GM18526 (cell line): ENCODE measurements around the gene RTF2.
"Not testable (repeated sequence)": the region's sequence is repeated elsewhere in the genome, so short reads cannot be mapped to it uniquely, and the experiment has no call there.

ENCODE experiments used
- POLR2A ChIP-seq: IDR thresholded peaks from 3 replicates; pipeline ENCODE4 v1.6.1; 2011; ENCODE audit not compliant: insufficient read length; ENCODE audit errors: extremely low read depth

RTF2 gene

DNA sequence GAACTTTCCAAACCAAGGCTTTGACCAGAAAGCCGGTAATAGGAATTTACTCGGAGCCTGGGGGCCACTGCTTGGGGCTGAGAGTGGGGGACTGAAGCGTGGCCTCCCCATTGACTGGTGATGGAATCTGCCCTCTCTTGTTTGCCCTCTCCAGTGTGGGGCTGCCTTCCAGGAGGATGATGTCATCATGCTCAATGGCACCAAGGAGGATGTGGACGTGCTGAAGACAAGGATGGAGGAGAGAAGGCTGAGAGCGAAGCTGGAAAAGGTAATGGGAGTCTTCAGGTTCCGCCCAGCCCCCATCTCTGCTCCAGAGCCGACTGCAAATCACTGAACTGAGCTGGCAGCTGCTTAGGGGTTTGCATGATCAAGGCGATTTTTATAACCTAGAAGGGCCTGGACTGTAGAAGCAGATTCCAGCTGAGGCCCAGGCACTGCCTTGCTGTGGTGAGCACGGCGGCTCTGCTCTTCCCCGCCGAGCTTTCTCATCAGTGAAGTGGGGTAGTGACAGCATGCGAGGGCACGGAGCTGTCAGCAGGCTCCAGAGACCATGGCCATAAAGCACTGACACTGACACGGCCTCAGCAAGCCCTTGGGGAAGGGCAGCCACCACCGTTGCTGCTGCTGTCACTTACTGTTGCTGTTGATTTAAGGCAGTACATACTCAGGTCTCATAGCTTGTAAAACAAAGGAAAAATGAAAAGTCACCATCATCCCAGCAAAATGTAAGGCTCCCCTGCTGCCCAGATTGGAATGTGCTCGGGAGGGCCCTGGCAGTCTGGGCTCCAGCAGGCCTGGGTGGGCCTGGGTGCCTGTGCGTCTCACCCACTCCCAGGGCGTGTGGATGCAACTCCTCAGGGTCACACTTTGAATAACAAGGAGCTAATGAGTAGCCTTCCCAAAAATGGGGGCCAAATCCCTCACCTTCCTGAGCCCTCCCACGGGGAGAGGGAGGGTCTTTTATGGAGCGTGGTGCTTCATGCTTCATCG is 45.0 kb downstream of the RTF2 start:
- no peak for TF ChIP-seq POLR2A

DNA sequence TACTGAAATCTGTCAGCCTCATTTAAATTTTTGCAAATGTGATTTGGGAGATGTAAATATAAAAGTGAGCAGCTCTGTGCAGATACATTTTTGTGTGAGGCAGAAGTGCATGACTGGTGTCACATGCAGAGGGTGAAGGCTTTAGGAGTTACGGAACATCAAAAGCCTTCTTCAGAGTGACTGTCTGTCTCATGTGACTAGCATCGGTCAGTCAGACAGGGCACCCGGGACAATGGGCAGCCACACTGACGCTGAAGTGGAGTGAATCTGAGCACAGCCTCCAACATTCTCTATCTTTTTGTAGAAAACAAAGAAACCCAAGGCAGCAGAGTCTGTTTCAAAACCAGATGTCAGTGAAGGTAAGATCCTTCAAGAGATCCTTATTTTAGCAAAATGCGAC is 48.2 kb downstream of the RTF2 start:
- no peak for TF ChIP-seq POLR2A

DNA sequence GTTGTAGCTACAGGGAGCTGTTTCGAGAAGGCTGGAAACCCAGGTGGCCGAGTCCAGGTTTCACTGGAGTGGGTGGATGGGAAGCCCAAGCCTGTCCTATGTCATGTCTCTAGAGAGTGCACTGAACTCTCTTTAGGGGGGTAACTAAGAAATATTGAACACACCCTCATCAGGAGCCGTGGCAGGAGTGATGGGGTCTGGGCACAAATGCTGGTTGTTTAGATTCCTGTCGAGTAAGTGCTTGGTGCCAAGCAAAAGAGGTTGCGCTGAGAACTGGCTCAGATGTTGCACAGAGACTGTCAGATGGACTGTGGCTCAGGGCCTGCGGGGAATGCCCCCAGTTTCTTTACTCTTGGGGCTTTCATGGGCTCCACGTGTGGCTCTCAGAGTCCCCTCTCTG is 48.8 kb downstream of the RTF2 start:
- TF ChIP-seq POLR2A = no peak

DNA sequence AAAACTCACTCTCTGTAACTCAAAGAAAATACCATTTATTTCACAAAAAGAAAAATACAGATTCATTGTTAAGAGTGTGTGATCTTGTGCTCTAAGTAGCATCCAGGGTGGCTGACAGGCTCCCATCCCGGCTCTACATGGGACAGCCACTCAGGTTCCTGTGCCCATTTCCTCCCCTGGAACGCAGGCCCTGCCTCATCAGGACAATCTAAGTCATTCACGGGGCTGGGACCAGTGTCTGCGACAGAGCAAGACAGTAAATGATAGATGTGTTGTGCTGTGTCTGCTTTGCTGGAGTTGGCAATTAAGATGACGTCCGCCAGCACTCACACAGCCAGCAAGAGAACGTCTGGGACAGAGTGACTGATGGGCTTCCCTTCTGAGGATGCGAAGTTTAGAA is 49.2 kb downstream of the RTF2 start:
- no peak for TF ChIP-seq POLR2A

DNA sequence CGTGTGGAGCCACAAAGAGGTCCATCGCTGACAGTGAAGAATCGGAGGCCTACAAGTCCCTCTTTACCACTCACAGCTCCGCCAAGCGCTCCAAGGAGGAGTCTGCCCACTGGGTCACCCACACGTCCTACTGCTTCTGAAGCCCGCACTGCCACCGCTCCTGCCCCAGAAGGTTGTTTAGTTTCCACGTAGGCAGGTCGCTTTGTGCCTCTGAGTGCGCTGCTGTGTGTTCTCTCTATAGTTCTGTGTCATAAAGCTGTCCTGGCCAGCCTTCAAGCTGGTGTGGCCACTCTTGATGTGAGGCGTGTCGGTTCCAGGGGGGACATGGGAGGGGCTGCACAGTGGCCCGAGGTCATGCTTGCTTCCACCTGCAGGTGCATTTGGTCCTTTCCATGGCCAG is 49.7 kb downstream of the RTF2 start:
- TF ChIP-seq POLR2A = no peak

DNA sequence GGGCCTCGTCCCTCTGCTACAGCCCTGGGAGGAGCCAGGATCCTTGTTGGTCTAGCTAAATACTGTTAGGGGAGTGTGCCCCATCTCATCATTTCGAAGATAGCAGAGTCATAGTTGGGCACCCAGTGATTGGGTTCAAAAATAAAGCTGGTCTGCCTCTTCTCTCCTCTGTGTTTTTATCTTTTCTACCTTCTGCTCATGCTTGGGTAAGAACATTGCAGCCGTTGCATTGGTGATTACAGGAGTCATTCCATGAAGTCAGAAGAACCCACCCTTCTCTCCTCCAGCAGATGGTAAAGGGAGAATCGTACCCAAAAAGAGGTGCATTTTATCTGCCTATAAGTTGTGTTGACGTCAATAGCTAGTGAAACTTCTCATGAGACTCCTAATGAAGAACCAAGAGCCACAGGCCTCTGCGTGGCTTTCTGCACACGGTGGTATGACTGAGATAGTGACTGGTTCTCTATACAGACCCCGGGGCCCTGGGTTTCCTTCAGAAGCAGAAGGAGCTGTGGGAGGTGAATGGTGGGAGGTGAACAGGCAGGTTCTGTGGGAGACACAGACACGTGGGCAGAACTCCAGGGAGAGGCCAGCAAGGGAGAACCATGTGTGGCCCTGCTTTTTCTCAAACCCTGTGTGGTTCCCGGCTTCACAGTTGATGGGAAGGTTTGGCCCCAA is 50.4 kb downstream of the RTF2 start:
- TF ChIP-seq POLR2A = no peak

DNA sequence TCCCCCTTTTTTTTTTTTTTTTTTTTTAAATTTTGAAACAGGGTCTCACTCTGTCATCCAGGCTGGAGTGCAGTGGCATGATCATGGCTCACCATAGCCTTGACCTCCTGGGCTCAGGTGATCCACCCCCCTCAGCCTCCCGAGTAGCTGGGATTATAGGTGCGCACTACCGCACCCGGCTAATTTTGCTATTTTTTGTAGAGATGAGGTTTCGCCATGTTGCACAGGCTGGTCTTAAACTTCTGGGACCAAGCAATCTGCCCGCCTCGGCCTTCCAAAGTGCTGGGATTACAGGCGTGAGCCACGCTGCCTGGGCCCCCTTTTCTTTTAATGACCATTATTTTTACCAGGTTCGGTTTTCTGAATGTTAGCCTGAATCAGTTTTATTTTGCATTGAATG is 51.1 kb downstream of the RTF2 start:
- TF ChIP-seq POLR2A = no peak

DNA sequence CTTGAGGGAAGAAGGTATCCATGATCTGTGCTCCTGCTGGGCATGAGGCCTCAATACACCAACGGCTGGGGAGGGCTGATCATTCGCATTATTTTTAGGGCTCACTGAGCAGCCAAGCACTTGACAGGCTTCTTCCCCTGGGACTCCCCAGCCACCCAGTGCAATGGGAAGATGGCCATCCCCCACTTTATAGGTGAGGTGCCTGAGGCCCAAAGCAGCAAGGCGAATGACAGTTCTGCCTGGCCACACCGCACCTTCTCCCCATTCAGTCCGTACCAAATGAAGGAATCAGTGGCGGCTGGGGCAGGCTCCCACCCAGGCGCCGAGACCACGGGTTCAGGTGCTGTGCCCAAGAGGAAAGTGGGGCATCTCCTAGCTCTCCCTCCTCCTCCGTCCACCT is 51.8 kb downstream of the RTF2 start:
- no peak for TF ChIP-seq POLR2A

DNA sequence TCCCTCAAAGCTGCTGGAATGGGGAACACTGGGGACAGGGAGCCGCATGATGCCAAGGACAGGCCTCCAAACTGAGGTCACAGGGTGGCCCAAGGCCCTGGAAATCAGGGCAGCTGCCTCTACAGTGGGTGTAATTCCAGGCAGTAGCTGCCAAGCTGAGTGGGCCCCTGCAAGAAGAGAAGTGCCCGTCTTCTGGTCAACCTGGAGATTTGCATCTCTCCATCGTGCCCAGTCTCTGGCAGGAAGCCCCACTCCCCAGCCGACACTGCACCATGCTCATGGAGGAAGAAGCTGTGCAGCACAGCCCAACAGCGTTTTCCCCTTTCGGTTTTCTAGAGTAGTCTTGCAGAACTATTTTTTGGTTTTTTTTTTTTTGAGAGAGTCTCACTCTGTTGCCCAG is 53.9 kb downstream of the RTF2 start:
- no peak for TF ChIP-seq POLR2A

DNA sequence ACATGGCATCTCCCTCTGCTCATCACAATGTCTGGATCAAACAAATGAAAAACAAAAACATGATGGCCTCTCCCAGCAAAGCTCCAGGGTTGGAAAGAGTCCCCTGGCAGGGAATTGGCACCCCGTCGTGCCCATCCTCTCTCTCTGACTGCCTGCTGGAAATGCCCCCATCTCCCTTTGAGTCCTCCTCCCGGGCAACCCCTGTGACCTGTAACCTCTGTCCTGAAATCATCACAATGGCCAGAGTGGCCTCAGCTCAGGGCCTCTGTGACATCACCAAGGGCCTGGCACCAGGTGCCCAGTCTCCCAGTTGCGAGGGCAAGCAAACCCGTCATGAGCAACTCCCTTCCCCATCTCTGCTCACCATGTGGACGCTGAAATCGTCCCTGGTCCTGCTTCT is 56.0 kb downstream of the RTF2 start, which contains the start of gene FAM209A:
TSS of gene FAM209A (plus strand) at position 301 of the 400 bp plus-strand sequence. CDS start at position 366, 65 bp downstream.
- not testable (repeated sequence) for TF ChIP-seq POLR2A

DNA sequence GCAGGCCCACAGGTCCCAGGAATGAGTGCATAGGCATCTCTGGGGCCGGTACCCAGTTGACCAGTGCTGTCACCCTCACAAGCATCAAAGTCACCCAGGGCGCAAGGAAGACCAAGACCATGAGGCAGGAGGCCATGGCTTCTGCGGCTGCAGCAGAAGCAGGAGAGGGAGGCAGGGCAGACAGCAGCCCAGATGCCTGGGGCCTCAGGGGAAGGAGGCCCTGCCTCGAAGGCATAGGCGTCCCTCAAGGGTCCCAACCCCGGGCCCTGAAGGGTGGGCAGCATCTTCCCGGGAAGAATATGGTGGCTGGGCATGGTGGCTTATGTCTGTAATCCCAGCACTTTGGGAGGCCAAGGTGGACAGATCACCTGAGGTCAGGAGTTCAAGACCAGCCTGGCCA is 59.1 kb downstream of the RTF2 start:
- TF ChIP-seq POLR2A = no peak

DNA sequence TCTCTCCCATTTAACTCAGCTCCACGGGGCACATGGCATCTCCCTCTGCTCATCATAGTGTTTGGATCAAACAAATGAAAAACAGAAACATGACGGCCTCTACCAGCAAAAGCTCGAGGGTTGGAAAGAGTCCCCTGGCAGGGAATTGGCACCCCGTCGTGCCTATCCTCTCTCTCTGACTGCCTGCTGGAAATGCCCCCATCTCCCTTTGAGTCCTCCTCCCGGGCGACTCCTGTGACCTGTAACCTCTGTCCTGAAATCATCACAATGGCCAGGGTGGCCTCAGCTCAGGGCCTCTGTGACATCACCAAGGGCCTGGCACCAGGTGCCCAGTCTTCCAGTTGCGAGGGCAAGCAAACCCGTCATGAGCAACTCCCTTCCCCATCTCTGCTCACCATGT is 64.5 kb downstream of the RTF2 start, which contains the start of gene FAM209B:
TSS of gene FAM209B (plus strand) at position 301 of the 400 bp plus-strand sequence. CDS start at position 397, 96 bp downstream.
- not testable (repeated sequence) for TF ChIP-seq POLR2A

DNA sequence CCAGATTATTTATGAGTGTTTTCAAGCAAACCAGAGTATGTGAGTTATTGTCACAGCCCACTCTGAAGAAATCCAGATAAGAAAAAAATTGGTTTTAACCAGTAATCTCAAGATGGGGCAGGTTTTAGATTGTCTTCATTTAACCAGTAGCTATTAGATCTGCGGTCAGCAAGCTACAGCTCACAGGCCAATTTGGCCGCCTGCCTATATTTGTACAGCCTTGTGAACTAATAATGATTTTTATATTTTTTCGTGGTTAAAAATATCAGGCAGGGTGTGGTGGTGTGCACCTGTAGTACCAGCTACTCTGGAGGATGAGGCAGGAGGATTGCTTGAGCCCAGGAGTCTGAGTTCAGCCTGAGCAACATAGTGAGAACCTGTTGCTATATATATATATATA is 69.6 kb downstream of the RTF2 start:
- TF ChIP-seq POLR2A = no peak

DNA sequence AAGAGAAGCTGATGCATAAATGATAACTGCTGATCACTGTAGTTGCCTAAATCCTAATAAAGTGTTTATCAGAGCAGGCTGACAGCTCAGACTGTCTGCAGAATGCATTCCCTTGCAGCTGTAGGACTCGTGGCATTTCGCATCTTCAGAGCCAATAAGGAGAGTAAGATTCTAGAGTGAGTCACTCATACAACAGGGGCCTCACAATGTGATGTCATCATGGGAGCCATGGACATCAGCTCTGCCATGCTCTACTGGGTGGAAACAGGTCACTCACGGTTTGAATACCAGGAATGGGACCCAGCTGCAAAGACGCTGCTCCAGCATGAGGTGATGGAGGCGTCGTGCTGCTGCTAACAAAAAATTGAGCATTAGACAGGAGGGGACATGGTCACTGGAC is 72.0 kb downstream of the RTF2 start:
- no peak for TF ChIP-seq POLR2A

DNA sequence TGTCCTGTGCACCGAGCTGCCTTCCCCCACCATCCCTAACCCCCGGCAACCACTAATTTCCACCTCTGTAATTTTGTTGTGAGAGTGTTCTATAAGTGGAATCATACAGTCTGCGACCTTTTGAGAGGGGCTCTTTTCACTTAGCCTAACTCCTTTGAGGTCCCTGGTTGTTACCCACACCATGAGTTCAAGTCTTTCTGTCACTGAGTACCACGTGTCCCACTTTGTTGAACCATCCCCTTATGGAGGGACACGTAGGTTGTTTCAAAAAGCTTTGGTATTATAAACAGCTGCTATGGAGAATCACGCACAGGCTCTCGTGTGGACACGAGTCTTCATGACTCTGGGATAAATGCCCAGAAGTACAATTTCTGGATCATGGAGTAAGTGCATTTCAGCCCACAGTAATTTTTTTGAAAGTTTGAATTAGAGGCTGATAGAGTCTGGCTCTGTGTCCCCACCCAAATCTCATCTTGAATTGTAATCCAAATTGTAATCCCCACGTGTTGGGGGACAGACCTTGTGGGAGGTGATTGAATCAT is 74.1 kb downstream of the RTF2 start:
- TF ChIP-seq POLR2A = no peak

DNA sequence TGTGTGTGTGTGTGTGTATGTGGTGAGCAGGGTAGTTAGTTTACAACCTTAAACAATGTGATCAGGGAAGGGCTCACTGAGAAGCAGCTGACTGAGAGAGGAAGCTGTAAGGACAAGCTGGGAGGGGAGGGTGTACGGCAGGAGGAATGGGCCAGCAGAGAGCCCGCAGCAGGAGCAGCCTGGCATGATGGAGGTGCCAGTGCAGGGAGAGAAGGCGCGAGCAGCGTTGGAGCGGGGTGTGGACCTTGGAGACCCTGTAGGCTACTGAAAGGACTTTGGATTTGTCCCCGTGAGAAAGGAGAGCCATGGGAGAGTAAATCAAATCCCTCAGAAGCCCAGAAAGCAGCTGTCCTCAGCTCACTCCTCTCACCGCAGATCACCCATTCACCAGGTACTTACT is 83.1 kb downstream of the RTF2 start:
- no peak for TF ChIP-seq POLR2A
